Measurements from ENCODE around the gene GRK5.

DNA sequence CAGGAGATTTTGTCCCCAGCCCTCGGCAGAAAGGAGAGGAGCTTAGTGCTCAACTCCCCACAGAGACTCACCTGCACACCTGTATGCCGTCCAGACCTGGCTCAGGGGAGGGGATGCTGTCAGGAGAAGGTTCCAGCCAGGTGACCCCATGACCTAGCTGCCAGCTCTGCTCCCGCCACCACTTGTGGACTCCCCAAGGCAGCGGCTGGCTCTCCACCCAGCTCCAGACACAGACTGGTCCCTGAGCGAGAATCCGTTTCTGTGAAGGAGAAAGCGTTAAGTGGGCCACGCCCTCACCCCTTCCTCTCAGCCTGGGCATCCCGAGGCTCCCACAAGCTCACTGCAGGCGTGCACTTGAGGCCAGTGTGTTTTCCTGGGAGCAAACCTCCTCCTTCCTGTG lies 258.7 kb downstream of the GRK5 start:
- TF ChIP-seq, protein P1, sequence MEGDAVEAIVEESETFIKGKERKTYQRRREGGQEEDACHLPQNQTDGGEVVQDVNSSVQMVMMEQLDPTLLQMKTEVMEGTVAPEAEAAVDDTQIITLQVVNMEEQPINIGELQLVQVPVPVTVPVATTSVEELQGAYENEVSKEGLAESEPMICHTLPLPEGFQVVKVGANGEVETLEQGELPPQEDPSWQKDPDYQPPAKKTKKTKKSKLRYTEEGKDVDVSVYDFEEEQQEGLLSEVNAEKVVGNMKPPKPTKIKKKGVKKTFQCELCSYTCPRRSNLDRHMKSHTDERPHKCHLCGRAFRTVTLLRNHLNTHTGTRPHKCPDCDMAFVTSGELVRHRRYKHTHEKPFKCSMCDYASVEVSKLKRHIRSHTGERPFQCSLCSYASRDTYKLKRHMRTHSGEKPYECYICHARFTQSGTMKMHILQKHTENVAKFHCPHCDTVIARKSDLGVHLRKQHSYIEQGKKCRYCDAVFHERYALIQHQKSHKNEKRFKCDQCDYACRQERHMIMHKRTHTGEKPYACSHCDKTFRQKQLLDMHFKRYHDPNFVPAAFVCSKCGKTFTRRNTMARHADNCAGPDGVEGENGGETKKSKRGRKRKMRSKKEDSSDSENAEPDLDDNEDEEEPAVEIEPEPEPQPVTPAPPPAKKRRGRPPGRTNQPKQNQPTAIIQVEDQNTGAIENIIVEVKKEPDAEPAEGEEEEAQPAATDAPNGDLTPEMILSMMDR (IDR thresholded peaks at IDR 0.05): no peak
- no peak for TF ChIP-seq POLR2A (IDR thresholded peaks at IDR 0.05)

Data from lower leg skin (tissue), 3 donors.